CD4-positive, alpha-beta T cell treated with Interleukin-6 at 100 ng/mL for 8 hours (primary cell): ENCODE measurements around the gene HSPA5.
"Not testable (repeated sequence)": the region's sequence is repeated elsewhere in the genome, so short reads cannot be mapped to it uniquely, and the experiment has no call there.

Source experiments
- DNase-seq: peaks from one replicate; pipeline ENCODE4 v3.0.0-alpha.2; 2020; ENCODE audit warnings: mixed read lengths, low spot score

The HSPA5 gene

GRCh38 chr9:125241000-125241862, at the start of gene HSPA5:
Gene HSPA5, minus strand, starts transcription at chr9:125241343. Its CDS starts 217 bp downstream, at chr9:125241126.
- DNase-seq: peak; percentile 99

- not testable (repeated sequence) for DNase-seq
Measured at GRCh38 chr9:125286935-125287433, 45.8 kb upstream of the HSPA5 start.

- DNase-seq: no peak
Measured at GRCh38 chr9:125284855-125285254, 43.7 kb upstream of the HSPA5 start.

GRCh38 chr9:125280945-125281344, 39.8 kb upstream of the HSPA5 start:
- DNase-seq: no peak

GRCh38 chr9:125277411-125277810, 36.3 kb upstream of the HSPA5 start:
- DNase-seq: no peak

- no peak for DNase-seq
Measured at GRCh38 chr9:125276771-125277170, 35.6 kb upstream of the HSPA5 start.

GRCh38 chr9:125272697-125273096, 31.6 kb upstream of the HSPA5 start:
- DNase-seq: no peak

GRCh38 chr9:125271081-125271480, 29.9 kb upstream of the HSPA5 start:
- DNase-seq: no peak

- DNase-seq: no peak
Measured at GRCh38 chr9:125269014-125269397, 27.9 kb upstream of the HSPA5 start.

- no peak for DNase-seq
Measured at GRCh38 chr9:125268394-125269013, 27.4 kb upstream of the HSPA5 start.

GRCh38 chr9:125264068-125264467, 22.9 kb upstream of the HSPA5 start:
- DNase-seq: peak; percentile 18

- no peak for DNase-seq
Measured at GRCh38 chr9:125262294-125262991, 21.3 kb upstream of the HSPA5 start.

GRCh38 chr9:125261501-125262293, 20.6 kb upstream of the HSPA5 start, which contains the start of gene GAPVD1:
Gene GAPVD1, plus strand, starts transcription at chr9:125261826. Its CDS starts 37,096 bp downstream, at chr9:125298922.
- peak; percentile 83 for DNase-seq

GRCh38 chr9:125260561-125260960, 19.4 kb upstream of the HSPA5 start:
- no peak for DNase-seq

- DNase-seq: no peak
Measured at GRCh38 chr9:125258832-125259534, 17.8 kb upstream of the HSPA5 start.

- no peak for DNase-seq
Measured at GRCh38 chr9:125258160-125258785, 17.1 kb upstream of the HSPA5 start.

- DNase-seq: no peak
Measured at GRCh38 chr9:125255781-125256391, 14.7 kb upstream of the HSPA5 start.

GRCh38 chr9:125254231-125254630, 13.1 kb upstream of the HSPA5 start:
- DNase-seq: no peak

- no peak for DNase-seq
Measured at GRCh38 chr9:125246261-125246667, 5.1 kb upstream of the HSPA5 start.

GRCh38 chr9:125243792-125244260, 2.7 kb upstream of the HSPA5 start:
- DNase-seq: no peak
